Small intestine (tissue), 16 donors: ENCODE data around the gene DHDH. TPM values are rescaled to one million over a fixed set of nuclear protein-coding genes. Genes with fewer than 3 reads are reported as not detected.
"Not testable (repeated sequence)": the region's sequence is repeated elsewhere in the genome, so short reads cannot be mapped to it uniquely, and the experiment has no call there.

Experiments used
- DNase-seq, 2 donors: peaks; one replicate each; pipeline versions ENCODE4 v3.0.0 to v3.0.0-alpha.2; 2013
- FAIRE-seq: peaks from 2 replicates; lab custom pipeline; 2012; peaks lifted over from hg19 to GRCh38; lab: Jason Lieb, UNC
- H3K27ac ChIP-seq, 3 donors: one replicate each; pipeline ENCODE4 v1.5.1; 2013; ENCODE audit warnings: low read length in 2 of 3, mild to moderate bottlenecking in 2 of 3, control low read depth in 1 of 3, inconsistent platforms in 1 of 3, low read depth in 1 of 3, moderate library complexity in 1 of 3
- H3K27me3 ChIP-seq, 3 donors: one replicate each; pipeline ENCODE4 v1.6.1; 2013; ENCODE audit warnings: low read length in 3 of 3, inconsistent platforms in 1 of 3; ENCODE audit not compliant: control insufficient read depth in 3 of 3, insufficient read depth in 3 of 3
- H3K36me3 ChIP-seq, 3 donors: one replicate each; pipeline ENCODE4 v1.6.1; 2013; ENCODE audit warnings: low read length in 3 of 3, inconsistent platforms in 1 of 3, low read depth in 1 of 3, mild to moderate bottlenecking in 1 of 3, moderate library complexity in 1 of 3; ENCODE audit not compliant: control insufficient read depth in 3 of 3, insufficient read depth in 2 of 3
- H3K4me1 ChIP-seq, 3 donors: one replicate each; pipeline ENCODE4 v1.6.1; 2013; ENCODE audit warnings: low read length in 2 of 3, inconsistent platforms in 1 of 3, low read depth in 1 of 3, mild to moderate bottlenecking in 1 of 3, moderate library complexity in 1 of 3; ENCODE audit not compliant: control insufficient read depth in 3 of 3, insufficient read depth in 2 of 3
- H3K4me3 ChIP-seq, 3 donors: one replicate each; pipeline ENCODE4 v1.5.1; 2013; ENCODE audit warnings: low read length in 3 of 3, control low read depth in 1 of 3, inconsistent platforms in 1 of 3, low read depth in 1 of 3, mild to moderate bottlenecking in 1 of 3, moderate library complexity in 1 of 3
- H3K9me3 ChIP-seq, 2 donors: one replicate each; pipeline ENCODE4 v1.6.1; 2013; ENCODE audit warnings: low read depth in 1 of 2, low read length in 1 of 2; ENCODE audit not compliant: control insufficient read depth in 2 of 2, insufficient read depth in 1 of 2
- WGBS, 3 donors: extraction: QIAGEN DNeasy Blood & Tissue Kit; methylation state at CpG; one replicate each; pipeline ENCODE4 v1.1.7; 2013; 5-methylcytosine and 5-hydroxymethylcytosine counted together
- long read RNA-seq, 10 donors: transcript quantifications; one replicate each; lab custom pipeline, GENCODE V29; 2026
- polyA plus RNA-seq, 4 donors: library from polyadenylated mRNA; stranded (reverse) in 3 of 4; unstranded in 1 of 4; fragments of 200-250 nt in 3 of 4; fragments of 120-200 nt in 1 of 4; gene quantifications; one replicate each; pipeline versions ENCODE4 v1.2.1 to v1.2.3, GENCODE V29; 2013
- donor health status: healthy with polysubstance abuse.
- donor health status: control.
- donor health status: control.
- donor health status: Bipolar disorder and iron deficiency.
- donor health status: healthy.

The DHDH gene
- 10 to 100 TPM in 2 of 4 donors, 1 to 10 TPM in 2; 2.9 to 36.2 (median 13.8) TPM for polyA plus RNA-seq
- long read RNA-seq, donor 1, partial matches to known transcripts, result 0 of 1 reads
- long read RNA-seq, donor 1, other reads (novel, unspliced or antisense), result 0 of 1 reads
- long read RNA-seq, donor 2, partial matches to known transcripts, result 0 of 1 reads
- long read RNA-seq, donor 2, other reads (novel, unspliced or antisense), result 0 of 1 reads
- long read RNA-seq, donor 3, partial matches to known transcripts, result 0 of 3 reads
- long read RNA-seq, donor 3, other reads (novel, unspliced or antisense), result 0 of 3 reads
- long read RNA-seq, donor 4, result 0 reads
- long read RNA-seq, donor 5, partial matches to known transcripts, result 0 of 3 reads
- long read RNA-seq, donor 5, other reads (novel, unspliced or antisense), result 0 of 3 reads
- long read RNA-seq, donor 6, transcript DHDH-202 (5 exons, 715 nt), result major isoform, 7 of 7 reads
- long read RNA-seq, donor 6, partial matches to known transcripts, result 0 of 7 reads
- long read RNA-seq, donor 6, other reads (novel, unspliced or antisense), result 0 of 7 reads
- long read RNA-seq, donor 7, result 0 reads
- long read RNA-seq, donor 8, result 0 reads
- long read RNA-seq, donor 9, result 0 reads
- long read RNA-seq, donor 10, result 0 reads

GRCh38 chr19:48933382-48933932 lies at the start of gene DHDH:
Gene DHDH, plus strand, starts transcription at chr19:48933699. Its CDS starts 23 bp downstream, at chr19:48933722.
- peak within 1 kb of the TSS; percentile 3 to 53 (median 15) for H3K27ac ChIP-seq
- peaks cover 0 to 5% of the 10 kb centered on the region in 2 donors for H3K9me3 ChIP-seq
- FAIRE-seq (no peak), DNase-seq (peak; percentile 95 to 98)
- H3K27me3 ChIP-seq, result peaks cover 0 to 4% (median 0%) of the 10 kb centered on the region in 3 donors
- 0 to 1% (median 0%) methylated on average over 40 to 43 of the region's 43 CpGs for WGBS, 3 donors
- H3K4me3 ChIP-seq, result peak within 1 kb of the TSS; percentile 3 to 45 (median 41)
- peaks cover 0 to 2% (median 0%) of the 10 kb centered on the region in 3 donors for H3K36me3 ChIP-seq
- peaks cover 0 to 21% (median 2%) of the 10 kb centered on the region in 3 donors for H3K4me1 ChIP-seq

- Histone ChIP-seq H3K36me3 (peaks cover 0 to 6% (median 0%) of the 10 kb centered on the region in 3 donors), H3K4me1 (peaks cover 0 to 7% (median 0%) of the 10 kb centered on the region in 3 donors), H3K9me3 (peaks cover 0 to 6% of the 10 kb centered on the region in 2 donors), H3K4me3 (no peak overlapping the region), H3K27me3 (no peaks in the 10 kb centered on the region), H3K27ac (no peak overlapping the region)
- DNase-seq (no peak), FAIRE-seq (no peak)
- 94 to 98% (median 96%) methylated on average over 7 of the region's 7 CpGs for WGBS, 3 donors
Measured at GRCh38 chr19:48883726-48884125, 49.8 kb upstream of the DHDH start.

- DNase-seq (no peak), FAIRE-seq (no peak)
- Histone ChIP-seq H3K36me3 (no peaks in the 10 kb centered on the region), H3K27me3 (peaks cover 0 to 4% (median 0%) of the 10 kb centered on the region in 3 donors), H3K27ac (no peak overlapping the region), H3K9me3 (no peaks in the 10 kb centered on the region), H3K4me1 (peaks cover 0 to 10% (median 0%) of the 10 kb centered on the region in 3 donors), H3K4me3 (no peak overlapping the region)
- WGBS, 3 donors, result 93 to 96% (median 94%) methylated on average over 21 of the region's 21 CpGs
Measured at GRCh38 chr19:48887861-48888612, 45.5 kb upstream of the DHDH start.

GRCh38 chr19:48889496-48889895 lies 44.0 kb upstream of the DHDH start:
- H3K36me3 ChIP-seq, H3K27me3 ChIP-seq, H3K4me3 ChIP-seq, H3K27ac ChIP-seq, FAIRE-seq, DNase-seq, H3K9me3 ChIP-seq: not testable (repeated sequence)
- WGBS, 3 donors, result 50 to 80% (median 52%) methylated on average over 2 of the region's 3 CpGs
- H3K4me1 ChIP-seq, result peaks cover 0 to 10% (median 0%) of the 10 kb centered on the region in 3 donors

- WGBS, 3 donors, result 36 to 76% (median 66%) methylated on average over 4 of the region's 4 CpGs
- Histone ChIP-seq H3K27me3 (peaks cover 0 to 11% (median 2%) of the 10 kb centered on the region in 3 donors), H3K9me3 (no peaks in the 10 kb centered on the region), H3K4me1 (peaks cover 0 to 12% (median 0%) of the 10 kb centered on the region in 3 donors), H3K4me3 (no peak overlapping the region), H3K36me3 (no peaks in the 10 kb centered on the region), H3K27ac (no peak overlapping the region)
- DNase-seq (peak in 1 of 2 donors; percentile 33), FAIRE-seq (no peak)
Measured at GRCh38 chr19:48890551-48890950, 42.9 kb upstream of the DHDH start.

GRCh38 chr19:48895226-48895625 lies 38.3 kb upstream of the DHDH start:
- 69 to 80% (median 79%) methylated on average over 20 to 21 of the region's 21 CpGs for WGBS, 3 donors
- FAIRE-seq (no peak), DNase-seq (no peak)

GRCh38 chr19:48896191-48896720 lies 37.2 kb upstream of the DHDH start:
- no peak for FAIRE-seq
- Histone ChIP-seq H3K36me3 (peaks cover 0 to under 1% (median 0%) of the 10 kb centered on the region in 3 donors), H3K9me3 (no peaks in the 10 kb centered on the region), H3K27ac (peak overlapping the region in 2 of 3 donors; percentile 12 to 50), H3K4me3 (peak overlapping the region in 1 of 3 donors; percentile 35), H3K4me1 (peaks cover 0 to 22% (median 2%) of the 10 kb centered on the region in 3 donors), H3K27me3 (peaks cover 0 to 13% (median 2%) of the 10 kb centered on the region in 3 donors)
- 34 to 62% (median 42%) methylated on average over 23 to 25 of the region's 25 CpGs for WGBS, 3 donors
- peak in 1 of 2 donors; percentile 54 for DNase-seq

More at GRCh38 chr19:48895226-48895625, 38.3 kb upstream of the DHDH start:
- peaks cover 0 to 22% (median 2%) of the 10 kb centered on the region in 3 donors for H3K4me1 ChIP-seq
- H3K27ac ChIP-seq, result no peak overlapping the region
- no peaks in the 10 kb centered on the region for H3K36me3 ChIP-seq
- peaks cover 0 to 17% (median 2%) of the 10 kb centered on the region in 3 donors for H3K27me3 ChIP-seq
- no peaks in the 10 kb centered on the region for H3K9me3 ChIP-seq
- H3K4me3 ChIP-seq, result no peak overlapping the region
